ENCODE measurements around the gene MICAL2. TPM values are rescaled to one million over a fixed set of nuclear protein-coding genes. Genes with fewer than 3 reads are reported as not detected.

The MICAL2 gene
- total RNA-seq, 1 donor from 2014 or later: 20.8 TPM

DNA sequence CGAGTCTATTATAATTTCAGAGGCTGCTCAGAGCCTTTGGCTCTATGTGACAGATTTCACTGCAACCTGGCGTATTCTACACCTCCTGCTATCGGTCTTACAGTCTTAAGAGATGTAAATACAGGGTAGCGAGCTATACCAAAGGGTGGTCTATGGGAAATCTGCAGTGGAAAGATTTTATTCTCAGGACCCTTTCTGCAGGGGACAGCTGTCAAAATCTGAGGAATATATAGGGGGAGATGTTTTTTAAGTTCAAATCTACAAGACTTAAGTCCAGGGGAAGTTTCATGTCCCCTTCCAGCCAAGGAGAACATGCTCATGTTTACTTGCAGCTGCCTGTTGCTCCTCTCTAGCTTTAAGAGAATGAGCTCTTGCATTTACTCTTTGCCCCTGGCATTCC is 62.7 kb downstream of the MICAL2 start:
- H3K4me1 Mint-ChIP-seq (ENCODE audit: unreplicated experiment): peaks cover 49% of the 10 kb centered on the region
- no peaks in the 10 kb centered on the region for H3K27me3 Mint-ChIP-seq (ENCODE audit: unreplicated experiment)
- DNase-seq (ENCODE audit: extremely low spot score, unreplicated experiment): no peak
- TF ChIP-seq, protein P1, sequence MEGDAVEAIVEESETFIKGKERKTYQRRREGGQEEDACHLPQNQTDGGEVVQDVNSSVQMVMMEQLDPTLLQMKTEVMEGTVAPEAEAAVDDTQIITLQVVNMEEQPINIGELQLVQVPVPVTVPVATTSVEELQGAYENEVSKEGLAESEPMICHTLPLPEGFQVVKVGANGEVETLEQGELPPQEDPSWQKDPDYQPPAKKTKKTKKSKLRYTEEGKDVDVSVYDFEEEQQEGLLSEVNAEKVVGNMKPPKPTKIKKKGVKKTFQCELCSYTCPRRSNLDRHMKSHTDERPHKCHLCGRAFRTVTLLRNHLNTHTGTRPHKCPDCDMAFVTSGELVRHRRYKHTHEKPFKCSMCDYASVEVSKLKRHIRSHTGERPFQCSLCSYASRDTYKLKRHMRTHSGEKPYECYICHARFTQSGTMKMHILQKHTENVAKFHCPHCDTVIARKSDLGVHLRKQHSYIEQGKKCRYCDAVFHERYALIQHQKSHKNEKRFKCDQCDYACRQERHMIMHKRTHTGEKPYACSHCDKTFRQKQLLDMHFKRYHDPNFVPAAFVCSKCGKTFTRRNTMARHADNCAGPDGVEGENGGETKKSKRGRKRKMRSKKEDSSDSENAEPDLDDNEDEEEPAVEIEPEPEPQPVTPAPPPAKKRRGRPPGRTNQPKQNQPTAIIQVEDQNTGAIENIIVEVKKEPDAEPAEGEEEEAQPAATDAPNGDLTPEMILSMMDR (IDR thresholded peaks at IDR 0.05): no peak
- H3K9me3 Mint-ChIP-seq (ENCODE audit: unreplicated experiment): no peaks in the 10 kb centered on the region
- no peaks in the 10 kb centered on the region for H3K36me3 Mint-ChIP-seq (ENCODE audit: unreplicated experiment)
- no peak overlapping the region for H3K4me3 Mint-ChIP-seq (ENCODE audit: unreplicated experiment)
- H3K27ac Mint-ChIP-seq (ENCODE audit: unreplicated experiment): peak overlapping the region; percentile 36

DNA sequence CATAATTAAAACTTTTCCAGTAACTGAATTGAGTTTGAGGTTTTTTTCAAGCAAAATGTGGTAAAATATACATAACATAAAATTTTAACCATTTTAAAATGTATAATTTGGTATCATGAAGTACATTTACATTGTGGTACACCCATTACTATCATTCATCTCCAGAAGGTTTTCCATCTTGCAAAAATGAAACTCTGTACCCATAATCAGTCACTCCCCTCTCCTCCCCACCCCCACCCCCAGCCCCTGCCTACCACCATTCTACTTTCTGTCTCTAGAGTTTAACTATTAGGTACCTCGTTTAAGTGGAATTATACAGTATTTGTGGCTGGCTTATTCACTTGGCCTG is 63.7 kb downstream of the MICAL2 start:
- Mint-ChIP-seq H3K36me3 (ENCODE audit: unreplicated experiment) (no peaks in the 10 kb centered on the region), H3K9me3 (ENCODE audit: unreplicated experiment) (no peaks in the 10 kb centered on the region), H3K4me1 (ENCODE audit: unreplicated experiment) (peaks cover 42% of the 10 kb centered on the region), H3K4me3 (ENCODE audit: unreplicated experiment) (no peak overlapping the region), H3K27me3 (ENCODE audit: unreplicated experiment) (no peaks in the 10 kb centered on the region), H3K27ac (ENCODE audit: unreplicated experiment) (peak overlapping the region; percentile 73)
- DNase-seq (ENCODE audit: extremely low spot score, unreplicated experiment): no peak
- TF ChIP-seq, protein P1 (IDR thresholded peaks at IDR 0.05): no peak

DNA sequence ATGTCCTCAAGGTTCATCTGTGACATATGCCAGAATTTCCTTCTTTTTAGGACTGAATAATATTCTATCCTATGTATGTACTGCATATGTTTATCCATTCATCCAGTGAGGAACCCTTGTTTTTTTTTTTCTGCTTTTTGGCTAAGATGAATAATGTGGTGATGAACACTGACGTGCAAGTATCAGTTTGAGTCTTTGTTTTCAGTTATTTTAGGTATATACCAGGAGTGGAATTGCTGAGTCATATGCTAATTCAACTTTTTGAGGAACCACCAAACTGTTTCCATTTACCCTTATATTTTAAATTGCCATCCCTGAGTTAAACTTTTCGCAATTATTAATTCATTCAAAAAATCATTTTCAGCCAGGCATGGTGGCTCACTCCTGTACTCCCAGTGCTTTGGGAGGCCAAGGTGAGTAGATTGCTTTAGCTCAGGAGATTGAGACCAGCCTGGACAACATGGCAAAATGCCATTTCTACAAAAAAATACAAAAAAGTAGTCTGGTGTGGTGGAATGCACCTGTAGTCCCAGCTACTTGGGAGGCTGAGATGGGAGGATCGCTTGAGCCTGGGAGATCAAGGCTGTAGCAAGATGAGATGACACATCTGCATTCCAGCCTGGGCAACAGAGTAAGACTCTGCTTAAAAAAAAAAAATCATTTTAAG is 64.2 kb downstream of the MICAL2 start:
- H3K36me3 Mint-ChIP-seq (ENCODE audit: unreplicated experiment): no peaks in the 10 kb centered on the region
- H3K9me3 Mint-ChIP-seq (ENCODE audit: unreplicated experiment): no peaks in the 10 kb centered on the region
- H3K4me1 Mint-ChIP-seq (ENCODE audit: unreplicated experiment): peaks cover 47% of the 10 kb centered on the region
- no peak for DNase-seq (ENCODE audit: extremely low spot score, unreplicated experiment)
- H3K27ac Mint-ChIP-seq (ENCODE audit: unreplicated experiment): peak overlapping the region; percentile 73
- H3K27me3 Mint-ChIP-seq (ENCODE audit: unreplicated experiment): no peaks in the 10 kb centered on the region
- TF ChIP-seq, protein P1 (IDR thresholded peaks at IDR 0.05): no peak
- H3K4me3 Mint-ChIP-seq (ENCODE audit: unreplicated experiment): no peak overlapping the region

DNA sequence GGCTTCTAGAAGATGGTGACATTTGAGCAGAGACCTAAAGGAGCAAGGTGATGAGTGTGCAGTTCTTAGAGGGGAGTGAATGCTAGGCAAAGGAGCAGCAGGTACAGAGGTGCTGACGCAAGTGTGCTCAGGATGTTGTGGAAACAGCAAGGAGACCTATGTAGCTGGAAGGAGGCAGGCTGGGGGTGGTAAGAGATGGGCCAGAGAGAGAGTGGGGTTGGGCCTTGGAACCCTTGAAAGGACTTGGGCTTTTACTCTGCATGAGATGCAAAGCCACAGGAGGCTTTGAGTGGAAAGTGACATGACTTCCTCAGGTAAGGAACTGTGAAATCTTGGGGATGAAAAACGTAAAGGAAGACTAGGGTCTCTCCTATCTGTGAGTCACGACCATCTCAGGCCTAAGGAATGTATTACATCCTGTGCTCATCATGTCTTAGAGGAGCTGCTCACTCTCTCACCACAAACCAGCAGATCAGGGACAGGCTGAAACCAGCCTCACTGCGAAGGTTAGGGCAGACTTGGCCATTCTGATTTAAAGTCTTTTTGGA is 65.4 kb downstream of the MICAL2 start:
- Mint-ChIP-seq H3K4me3 (ENCODE audit: unreplicated experiment) (no peak overlapping the region), H3K27ac (ENCODE audit: unreplicated experiment) (peak overlapping the region; percentile 40), H3K36me3 (ENCODE audit: unreplicated experiment) (no peaks in the 10 kb centered on the region), H3K4me1 (ENCODE audit: unreplicated experiment) (peaks cover 45% of the 10 kb centered on the region), H3K27me3 (ENCODE audit: unreplicated experiment) (no peaks in the 10 kb centered on the region), H3K9me3 (ENCODE audit: unreplicated experiment) (no peaks in the 10 kb centered on the region)
- DNase-seq (ENCODE audit: extremely low spot score, unreplicated experiment): no peak
- TF ChIP-seq, protein P1 (IDR thresholded peaks at IDR 0.05): no peak

DNA sequence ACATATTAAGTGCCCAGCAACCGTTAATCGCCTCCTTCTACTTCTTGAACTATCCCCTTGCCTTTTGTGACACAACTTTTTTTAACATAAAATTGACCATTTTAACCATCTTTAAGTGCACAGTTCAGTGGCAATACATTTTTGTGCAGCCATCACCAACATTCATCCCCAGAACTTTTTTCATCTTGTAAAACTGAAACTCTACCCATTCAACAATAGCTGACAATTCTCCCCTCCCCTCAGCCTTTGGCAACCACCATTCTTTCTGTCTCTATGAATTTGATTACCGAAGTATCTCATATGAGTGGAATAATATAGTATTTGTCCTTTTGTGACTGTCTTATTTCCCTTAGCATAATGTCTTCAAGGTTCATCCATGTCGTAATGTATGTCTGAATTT is 66.0 kb downstream of the MICAL2 start:
- Mint-ChIP-seq H3K9me3 (ENCODE audit: unreplicated experiment) (no peaks in the 10 kb centered on the region), H3K27me3 (ENCODE audit: unreplicated experiment) (no peaks in the 10 kb centered on the region), H3K4me1 (ENCODE audit: unreplicated experiment) (peaks cover 38% of the 10 kb centered on the region), H3K36me3 (ENCODE audit: unreplicated experiment) (no peaks in the 10 kb centered on the region), H3K27ac (ENCODE audit: unreplicated experiment) (peak overlapping the region; percentile 40), H3K4me3 (ENCODE audit: unreplicated experiment) (no peak overlapping the region)
- TF ChIP-seq, protein P1 (IDR thresholded peaks at IDR 0.05): no peak
- no peak for DNase-seq (ENCODE audit: extremely low spot score, unreplicated experiment)

Data from osteocyte (in vitro differentiated cells).